ENCODE measurements around the gene PXN. TPM values are rescaled to one million over a fixed set of nuclear protein-coding genes. Genes with fewer than 3 reads are reported as not detected.
"Not testable (repeated sequence)": the region's sequence is repeated elsewhere in the genome, so short reads cannot be mapped to it uniquely, and the experiment has no call there.

The PXN gene
- total RNA-seq, 2 donors from 2014 or later, result 44.8 to 65.5 TPM

DNA sequence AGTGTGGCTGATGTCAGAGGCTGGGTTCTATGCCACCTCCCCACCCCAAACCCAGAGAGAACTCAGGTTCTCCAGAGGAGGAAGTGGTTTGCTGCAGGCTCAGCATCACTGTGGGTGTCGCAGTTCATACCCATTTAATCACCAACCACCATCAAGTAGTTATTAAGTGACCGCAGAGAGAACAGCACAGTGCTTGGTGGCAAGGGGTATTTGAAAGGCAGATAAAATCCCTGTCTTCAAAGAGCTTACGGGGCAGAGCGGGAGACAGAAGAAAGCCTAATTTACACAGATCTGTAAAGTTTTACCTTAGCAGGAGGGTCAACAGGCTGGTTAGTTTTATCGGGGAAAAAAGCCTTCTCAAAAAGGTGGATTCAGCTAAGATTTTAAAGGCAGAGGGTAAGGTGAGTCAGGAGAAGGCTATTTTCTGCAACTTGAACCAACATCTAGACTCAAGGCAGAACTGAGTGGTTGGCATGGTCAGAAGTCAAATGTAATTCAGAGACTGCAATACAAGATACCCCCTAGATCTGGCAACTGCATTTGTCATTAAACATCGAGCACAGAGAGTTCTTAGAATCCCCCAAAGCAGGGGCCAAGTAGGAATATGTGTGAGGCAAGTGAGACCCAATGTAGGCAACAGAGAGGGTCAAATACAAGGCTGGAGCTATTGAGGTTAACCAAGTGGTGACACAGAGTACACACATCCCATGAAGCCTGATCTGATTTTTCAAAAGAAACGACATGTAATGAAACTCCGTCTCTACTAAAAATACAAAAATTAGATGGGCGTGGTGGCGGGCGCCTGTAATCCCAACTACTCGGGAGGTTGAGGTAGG, 13.2 kb downstream of the PXN start:
- Mint-ChIP-seq H3K27me3 (no peaks in the 10 kb centered on the region), H3K4me1 (peaks cover 77% of the 10 kb centered on the region), H3K4me3 (peak overlapping the region; percentile 71), H3K27ac (peak overlapping the region; percentile 80), H3K36me3 (ENCODE audit: low read depth) (peaks cover 23% of the 10 kb centered on the region), H3K9me3 (no peaks in the 10 kb centered on the region)
- ATAC-seq (replicated peaks), result peak; percentile 89

DNA sequence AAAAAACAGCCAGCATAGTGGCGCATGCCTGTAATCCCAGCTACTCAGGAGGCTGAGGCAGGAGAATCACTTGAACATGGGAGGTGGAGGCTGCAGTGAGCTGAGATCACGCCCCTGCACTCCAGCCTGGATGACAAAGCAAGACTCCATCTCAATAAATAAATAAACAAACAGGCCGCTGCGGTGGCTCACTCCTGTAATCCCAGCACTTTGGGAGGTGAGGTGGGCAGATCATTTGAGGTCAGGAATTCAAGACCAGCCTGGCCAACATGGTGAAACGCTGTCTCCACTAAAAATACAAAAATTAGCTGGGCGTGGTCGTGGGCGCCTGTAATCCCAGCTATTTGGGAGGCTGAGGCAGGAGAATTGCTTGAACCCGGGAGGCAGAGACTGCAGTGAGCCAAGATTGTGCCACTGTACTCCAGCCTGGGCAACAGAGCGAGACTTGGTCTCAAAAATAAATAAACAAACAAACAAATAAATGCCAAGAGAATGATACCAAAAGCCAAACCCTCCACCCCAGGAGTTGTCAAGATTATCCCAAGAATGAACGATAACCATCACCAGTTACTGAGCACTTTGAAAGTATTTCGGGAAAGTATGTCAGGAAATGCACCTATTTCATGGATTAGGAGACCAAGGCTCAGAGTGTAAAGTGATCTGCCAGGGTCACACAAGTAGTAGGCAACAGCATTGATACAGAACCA, 14.0 kb downstream of the PXN start:
- Mint-ChIP-seq H3K27ac (peak overlapping the region; percentile 80), H3K36me3 (ENCODE audit: low read depth) (peaks cover 24% of the 10 kb centered on the region), H3K4me3 (peak overlapping the region; percentile 71), H3K4me1 (peaks cover 72% of the 10 kb centered on the region)
- not testable (repeated sequence) for H3K27me3 Mint-ChIP-seq; H3K9me3 Mint-ChIP-seq; ATAC-seq (replicated peaks)

DNA sequence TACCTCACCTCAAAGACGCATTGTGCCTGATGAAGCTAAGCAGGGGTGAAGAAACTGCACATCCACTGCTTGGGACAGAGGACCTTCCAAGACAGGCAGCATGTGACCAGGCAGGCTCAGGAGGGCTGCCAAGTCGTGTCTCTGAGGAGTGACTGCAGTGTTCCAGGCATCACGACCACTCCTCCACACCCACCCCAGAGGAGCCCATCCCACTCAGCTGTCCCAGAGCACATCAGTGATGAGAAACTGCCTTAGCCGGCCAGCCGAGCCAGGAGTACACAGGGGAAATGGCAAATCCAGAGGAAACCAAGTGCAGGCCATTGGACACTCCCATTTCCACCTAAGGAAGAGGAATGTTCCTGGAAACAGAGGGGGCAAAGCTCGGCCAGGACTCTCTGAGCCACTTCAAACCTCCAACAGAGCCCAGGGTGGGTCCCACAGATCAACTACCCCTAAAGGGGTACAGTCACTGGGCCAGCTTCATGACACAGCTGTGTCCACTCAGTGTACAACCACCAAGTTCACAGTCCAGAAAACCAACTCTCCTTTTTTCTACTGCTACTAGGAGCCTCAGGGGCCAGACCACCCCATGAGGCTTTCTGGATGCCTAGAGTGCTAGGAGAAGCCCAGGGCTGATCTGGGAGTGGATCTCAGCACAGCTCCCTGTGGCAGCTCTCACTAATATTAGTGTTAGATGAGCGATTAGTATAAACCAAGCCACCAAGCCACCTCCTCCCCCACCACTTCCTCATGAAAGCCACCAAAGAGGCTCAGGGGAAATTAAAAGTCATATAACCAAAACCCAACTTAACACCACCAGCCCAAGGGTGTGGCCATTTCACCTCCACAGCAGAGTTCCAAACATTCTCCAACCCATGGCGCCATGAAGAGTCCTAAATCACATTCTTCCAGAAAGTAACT, 15.4 kb downstream of the PXN start:
- Mint-ChIP-seq H3K27me3 (no peaks in the 10 kb centered on the region), H3K27ac (peak overlapping the region; percentile 79), H3K4me3 (peak overlapping the region; percentile 81), H3K9me3 (no peaks in the 10 kb centered on the region), H3K4me1 (peaks cover 67% of the 10 kb centered on the region), H3K36me3 (ENCODE audit: low read depth) (peaks cover 24% of the 10 kb centered on the region)
- ATAC-seq (replicated peaks), result peak; percentile 17

DNA sequence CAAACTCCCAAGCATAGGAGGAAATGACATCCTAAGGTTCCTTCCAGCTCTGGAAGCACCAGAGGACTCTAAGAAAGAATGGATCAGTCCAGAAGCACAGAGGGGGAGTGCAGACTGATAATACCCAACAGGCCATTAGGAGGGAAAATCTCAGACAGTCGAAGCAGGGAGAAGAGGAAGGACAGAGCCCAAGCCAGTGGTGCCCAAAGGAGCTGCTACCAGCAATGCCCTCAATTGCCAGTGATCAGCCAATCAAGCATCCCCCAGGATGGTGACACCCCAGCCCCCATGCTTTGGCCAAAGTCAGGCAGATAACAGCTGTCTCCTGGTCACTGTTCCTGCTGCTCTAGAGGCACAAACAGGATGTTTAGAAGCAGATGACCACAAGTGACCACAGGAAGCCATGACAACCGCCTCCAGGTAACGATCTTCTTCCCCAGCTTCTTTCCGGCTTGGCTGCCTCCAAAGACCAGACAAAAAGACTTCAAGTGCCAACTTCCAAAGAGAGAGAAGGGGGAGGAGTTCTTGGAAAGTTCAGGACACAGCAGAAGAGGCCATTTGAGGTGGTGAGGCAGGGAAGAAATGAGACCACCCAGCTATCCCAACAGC, 16.2 kb downstream of the PXN start:
- Mint-ChIP-seq H3K27ac (no peak overlapping the region), H3K4me1 (peaks cover 64% of the 10 kb centered on the region), H3K27me3 (no peaks in the 10 kb centered on the region), H3K4me3 (peak overlapping the region; percentile 81), H3K9me3 (no peaks in the 10 kb centered on the region), H3K36me3 (ENCODE audit: low read depth) (peaks cover 23% of the 10 kb centered on the region)
- no peak for ATAC-seq (replicated peaks)

DNA sequence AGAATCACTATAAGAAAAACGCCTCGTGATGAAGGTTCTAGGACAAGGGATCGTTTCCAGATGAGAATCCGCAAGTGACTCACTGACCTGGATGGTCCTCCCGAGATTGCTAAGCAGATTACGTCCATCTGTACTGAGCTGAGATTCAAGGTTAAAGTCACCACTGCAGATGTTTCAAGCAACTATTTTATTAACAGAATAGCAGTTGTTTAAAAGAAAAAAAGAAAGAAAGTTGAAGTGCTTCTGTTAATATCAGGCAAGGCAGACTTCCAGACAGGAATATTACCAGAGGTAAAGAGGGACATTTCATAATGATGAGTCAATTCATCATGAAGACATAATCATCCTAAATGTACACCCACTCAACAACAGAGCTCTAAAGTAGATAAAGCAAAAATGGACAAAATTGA, 17.9 kb downstream of the PXN start:
- H3K9me3 Mint-ChIP-seq, result no peaks in the 10 kb centered on the region
- H3K4me1 Mint-ChIP-seq, result peaks cover 54% of the 10 kb centered on the region
- peaks cover 22% of the 10 kb centered on the region for H3K36me3 Mint-ChIP-seq (ENCODE audit: low read depth)
- H3K27me3 Mint-ChIP-seq, result no peaks in the 10 kb centered on the region
- peak overlapping the region; percentile 81 for H3K4me3 Mint-ChIP-seq
- ATAC-seq (replicated peaks), result no peak
- H3K27ac Mint-ChIP-seq, result no peak overlapping the region

DNA sequence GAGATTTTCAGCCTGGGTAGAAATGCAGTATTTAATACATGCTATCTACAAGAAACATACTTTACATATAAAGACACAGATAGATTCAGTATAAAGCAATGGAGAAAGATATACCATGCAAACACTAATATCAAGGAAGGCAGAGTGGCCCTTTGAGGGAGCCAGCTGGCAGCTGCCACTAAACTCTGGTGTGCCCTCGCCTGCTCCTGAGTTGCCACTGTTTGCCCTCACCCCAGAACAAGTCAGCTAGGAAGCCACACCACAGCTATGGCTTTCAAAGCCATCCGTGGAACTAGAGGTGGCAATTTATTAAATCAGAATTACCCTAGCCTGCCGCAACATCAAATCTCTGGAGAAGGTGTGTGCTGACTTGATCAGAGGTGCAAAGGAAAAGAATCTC, 18.3 kb downstream of the PXN start:
- peak overlapping the region; percentile 81 for H3K4me3 Mint-ChIP-seq
- H3K36me3 Mint-ChIP-seq (ENCODE audit: low read depth), result peaks cover 22% of the 10 kb centered on the region
- H3K9me3 Mint-ChIP-seq, result no peaks in the 10 kb centered on the region
- H3K27ac Mint-ChIP-seq, result no peak overlapping the region
- H3K27me3 Mint-ChIP-seq, result no peaks in the 10 kb centered on the region
- ATAC-seq (replicated peaks), result no peak
- H3K4me1 Mint-ChIP-seq, result peaks cover 49% of the 10 kb centered on the region

DNA sequence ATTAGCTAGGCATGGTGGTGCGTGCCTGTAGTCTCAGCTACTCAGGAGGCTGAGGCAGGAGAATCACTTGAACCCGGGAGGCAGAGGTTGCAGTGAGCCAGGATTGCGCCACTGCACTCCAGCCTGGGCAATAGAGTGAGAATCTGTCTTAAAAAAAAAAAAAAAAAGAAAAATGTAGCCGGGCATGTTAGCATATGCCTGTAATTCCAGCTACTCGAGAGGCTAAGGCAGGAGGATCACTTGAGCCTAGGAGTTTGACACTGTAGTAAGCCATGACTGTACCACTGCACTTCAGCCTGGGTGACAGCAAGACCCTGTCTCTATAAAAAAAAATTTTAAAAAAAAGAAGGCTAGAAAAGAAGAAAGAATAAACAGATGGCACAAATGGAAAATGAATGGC, 18.8 kb downstream of the PXN start:
- peaks cover 25% of the 10 kb centered on the region for H3K36me3 Mint-ChIP-seq (ENCODE audit: low read depth)
- ATAC-seq (replicated peaks); H3K9me3 Mint-ChIP-seq; H3K4me3 Mint-ChIP-seq; H3K27ac Mint-ChIP-seq; H3K27me3 Mint-ChIP-seq: not testable (repeated sequence)
- peaks cover 47% of the 10 kb centered on the region for H3K4me1 Mint-ChIP-seq

DNA sequence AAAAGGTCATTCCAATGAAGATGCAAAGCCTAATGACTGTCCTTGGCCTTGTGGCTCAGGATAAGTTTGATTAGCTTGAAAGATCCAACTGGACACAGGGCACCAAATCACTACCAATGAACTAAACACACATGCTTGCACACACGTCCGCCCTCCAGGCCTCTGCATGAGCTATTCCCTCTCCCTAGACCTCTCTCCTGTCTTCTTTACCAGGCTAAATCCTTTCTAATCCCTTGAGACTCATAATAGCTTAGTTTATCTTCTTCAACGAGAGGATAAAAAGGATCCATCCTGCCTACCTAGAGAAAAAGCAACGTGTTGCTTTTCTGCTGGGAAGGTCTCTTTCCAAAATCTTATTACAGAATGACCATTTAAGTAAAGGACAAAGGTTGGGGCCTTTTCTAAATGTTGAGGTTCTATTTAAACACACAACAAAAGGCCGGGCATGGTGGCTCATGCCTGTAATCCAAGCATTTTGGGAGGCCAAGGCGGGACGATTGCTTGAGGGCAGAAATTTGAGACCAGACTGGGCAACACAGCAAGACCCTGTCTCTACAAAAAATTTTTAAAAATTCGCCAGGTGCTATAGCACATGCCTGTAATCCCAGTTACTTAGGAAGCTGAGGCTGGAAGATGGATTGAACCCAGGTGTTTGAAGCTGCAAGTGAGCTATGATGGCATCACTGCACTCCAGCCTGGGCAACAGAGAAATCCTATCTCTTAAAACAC, 22.4 kb downstream of the PXN start:
- Mint-ChIP-seq H3K9me3 (no peaks in the 10 kb centered on the region), H3K4me3 (no peak overlapping the region), H3K27ac (no peak overlapping the region), H3K4me1 (peaks cover 25% of the 10 kb centered on the region), H3K36me3 (ENCODE audit: low read depth) (peaks cover 23% of the 10 kb centered on the region), H3K27me3 (no peaks in the 10 kb centered on the region)
- no peak for ATAC-seq (replicated peaks)

DNA sequence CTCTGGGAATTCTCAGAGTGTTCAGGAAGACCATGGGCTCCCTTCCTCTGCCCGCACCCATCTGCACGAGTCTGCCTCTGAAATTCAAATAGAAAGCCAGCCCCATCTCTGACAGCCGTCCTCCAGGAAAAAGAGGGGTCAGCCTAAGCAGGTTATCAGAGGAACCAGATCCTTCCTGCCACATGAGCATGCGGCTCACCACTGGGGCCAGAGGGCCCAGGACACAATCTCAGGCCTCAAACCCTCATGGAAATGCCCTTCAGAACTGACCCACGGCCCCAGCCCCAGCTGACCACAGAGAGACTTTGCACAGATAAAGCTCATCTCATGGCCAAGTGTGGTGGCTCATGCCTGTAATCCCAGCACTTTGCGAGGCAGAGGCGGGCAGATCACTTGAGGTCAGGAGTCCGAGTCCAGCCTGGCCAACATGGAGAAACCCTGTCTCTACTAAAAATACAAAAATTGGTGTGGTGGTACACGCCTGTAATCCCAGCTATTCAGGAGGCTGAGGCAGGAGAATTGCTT, 23.2 kb downstream of the PXN start:
- H3K27me3 Mint-ChIP-seq, result no peaks in the 10 kb centered on the region
- H3K27ac Mint-ChIP-seq, result no peak overlapping the region
- H3K9me3 Mint-ChIP-seq, result no peaks in the 10 kb centered on the region
- ATAC-seq (replicated peaks), result no peak
- no peak overlapping the region for H3K4me3 Mint-ChIP-seq
- H3K36me3 Mint-ChIP-seq (ENCODE audit: low read depth), result peaks cover 18% of the 10 kb centered on the region
- peaks cover 22% of the 10 kb centered on the region for H3K4me1 Mint-ChIP-seq

DNA sequence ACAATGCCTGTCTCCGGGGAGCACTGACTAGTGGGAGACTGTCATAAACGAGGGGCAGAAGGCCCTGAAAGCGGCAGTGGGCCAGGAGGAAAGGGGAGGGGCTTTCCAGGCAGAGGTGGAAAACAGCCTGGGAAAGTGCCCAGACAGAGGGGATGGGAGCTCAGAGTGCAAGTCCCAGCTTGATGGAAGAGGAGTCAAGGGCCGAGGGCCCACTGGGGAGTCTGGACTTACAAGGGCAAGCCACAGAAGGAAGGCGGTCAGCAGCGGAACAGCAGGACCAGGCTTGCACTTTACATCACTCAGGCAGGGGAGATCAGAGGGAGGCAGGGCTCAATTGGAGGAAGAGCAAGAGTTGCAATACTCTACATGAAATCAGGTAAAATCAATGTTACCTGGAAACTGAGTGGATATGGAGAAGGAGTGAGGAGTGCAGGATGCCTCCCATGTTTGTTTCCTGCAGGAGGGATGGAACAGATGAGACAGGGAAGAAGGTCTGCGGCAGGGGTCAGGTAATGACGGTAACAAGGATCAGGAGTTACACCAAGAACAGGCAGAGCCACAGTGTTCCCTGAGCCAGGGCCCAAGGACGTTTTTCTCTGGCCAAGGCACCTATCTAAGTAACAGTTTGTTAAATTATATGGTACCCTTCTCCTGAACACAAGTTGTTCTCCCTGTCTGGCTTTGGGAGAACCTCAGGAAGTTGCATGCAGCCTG, 23.8 kb downstream of the PXN start:
- H3K4me3 Mint-ChIP-seq, result no peak overlapping the region
- peaks cover 22% of the 10 kb centered on the region for H3K4me1 Mint-ChIP-seq
- peak overlapping the region; percentile 79 for H3K27ac Mint-ChIP-seq
- no peak for ATAC-seq (replicated peaks)
- H3K27me3 Mint-ChIP-seq, result no peaks in the 10 kb centered on the region
- H3K36me3 Mint-ChIP-seq (ENCODE audit: low read depth), result peaks cover 17% of the 10 kb centered on the region
- no peaks in the 10 kb centered on the region for H3K9me3 Mint-ChIP-seq

DNA sequence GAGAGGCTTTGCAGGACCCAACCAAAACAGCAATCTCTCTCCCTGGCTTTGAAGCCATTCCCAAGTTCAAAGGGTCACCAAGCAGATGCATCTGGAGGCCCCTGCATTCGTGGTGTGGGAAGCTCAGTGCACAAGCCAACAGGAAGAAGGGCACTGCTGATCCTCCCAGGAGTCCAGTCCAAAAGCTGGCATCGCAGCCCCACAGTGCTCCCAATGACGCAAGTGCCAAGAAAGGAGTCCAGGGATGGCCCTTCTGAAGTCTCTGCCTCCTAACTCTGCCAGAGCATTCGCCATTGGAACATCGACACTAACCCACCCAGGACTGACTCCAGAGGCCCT, 25.1 kb downstream of the PXN start:
- peaks cover 30% of the 10 kb centered on the region for H3K4me1 Mint-ChIP-seq
- peak overlapping the region; percentile 48 for H3K27ac Mint-ChIP-seq
- H3K4me3 Mint-ChIP-seq, result no peak overlapping the region
- no peaks in the 10 kb centered on the region for H3K27me3 Mint-ChIP-seq
- H3K36me3 Mint-ChIP-seq (ENCODE audit: low read depth), result peaks cover 17% of the 10 kb centered on the region
- no peak for ATAC-seq (replicated peaks)
- no peaks in the 10 kb centered on the region for H3K9me3 Mint-ChIP-seq

DNA sequence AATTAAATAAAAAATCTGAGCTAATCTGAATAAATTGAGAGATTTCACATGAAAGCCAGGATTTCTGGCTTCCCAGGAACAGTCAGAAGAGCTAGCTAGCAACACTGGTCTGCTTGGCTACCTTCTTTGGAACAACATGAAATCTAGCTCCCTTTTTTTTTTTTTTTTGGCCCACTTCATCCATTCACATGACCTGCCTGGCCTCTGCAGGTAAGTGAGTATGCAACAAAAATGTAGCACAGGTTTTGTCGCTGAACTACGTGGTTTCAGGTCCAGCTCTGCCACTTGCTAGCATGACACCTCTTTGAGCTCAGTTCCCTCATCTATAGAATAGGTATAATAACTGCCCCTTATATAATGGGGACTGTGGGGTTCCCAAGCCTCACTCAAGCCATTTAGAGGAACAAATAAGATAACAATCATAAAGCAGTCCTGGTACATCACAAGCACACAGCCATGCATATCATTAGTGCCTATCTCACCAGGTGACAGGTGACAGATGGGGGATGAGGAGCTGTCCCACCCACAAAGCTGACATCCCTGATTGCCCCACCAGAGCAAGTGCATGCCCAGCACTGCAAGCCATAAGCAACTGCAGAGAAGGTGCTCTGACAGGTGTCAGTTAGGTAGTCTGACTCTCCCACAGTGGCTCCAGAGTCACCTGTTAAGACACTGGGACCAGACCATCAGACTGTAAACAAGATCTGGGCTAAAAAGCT, 25.6 kb downstream of the PXN start:
- Mint-ChIP-seq H3K9me3 (no peaks in the 10 kb centered on the region), H3K36me3 (ENCODE audit: low read depth) (peaks cover 12% of the 10 kb centered on the region), H3K27me3 (no peaks in the 10 kb centered on the region), H3K4me3 (no peak overlapping the region), H3K27ac (peak overlapping the region; percentile 48), H3K4me1 (peaks cover 28% of the 10 kb centered on the region)
- no peak for ATAC-seq (replicated peaks)

Measured in activated T-helper 17 cell treated with anti-CD3 and anti-CD28 coated beads, Interleukin-2, amount 50 U/mL, for 72 hours (primary cell).